ENCODE measurements around the gene ST14. TPM values are rescaled to one million over a fixed set of nuclear protein-coding genes. Genes with fewer than 3 reads are reported as not detected.

ST14 gene
- total RNA-seq, 1 donor from 2014 or later: 0.10 TPM

GRCh38 chr11:130136107-130136506 lies 23.5 kb upstream of the ST14 start:
- TF ChIP-seq CTCF (IDR thresholded peaks at IDR 0.05): no peak
- H3K4me3 Mint-ChIP-seq (ENCODE audit: unreplicated experiment): no peak overlapping the region
- H3K9me3 Mint-ChIP-seq (ENCODE audit: low read depth): no peaks in the 10 kb centered on the region
- no peaks in the 10 kb centered on the region for H3K4me1 Mint-ChIP-seq (ENCODE audit: low read depth)
- no peaks in the 10 kb centered on the region for H3K27me3 Mint-ChIP-seq (ENCODE audit: low read depth)
- peaks cover 35% of the 10 kb centered on the region for H3K36me3 Mint-ChIP-seq (ENCODE audit: low read depth)
- no peak for DNase-seq (ENCODE audit: low spot score)
- no peak overlapping the region for H3K27ac Mint-ChIP-seq (ENCODE audit: unreplicated experiment)

DNA sequence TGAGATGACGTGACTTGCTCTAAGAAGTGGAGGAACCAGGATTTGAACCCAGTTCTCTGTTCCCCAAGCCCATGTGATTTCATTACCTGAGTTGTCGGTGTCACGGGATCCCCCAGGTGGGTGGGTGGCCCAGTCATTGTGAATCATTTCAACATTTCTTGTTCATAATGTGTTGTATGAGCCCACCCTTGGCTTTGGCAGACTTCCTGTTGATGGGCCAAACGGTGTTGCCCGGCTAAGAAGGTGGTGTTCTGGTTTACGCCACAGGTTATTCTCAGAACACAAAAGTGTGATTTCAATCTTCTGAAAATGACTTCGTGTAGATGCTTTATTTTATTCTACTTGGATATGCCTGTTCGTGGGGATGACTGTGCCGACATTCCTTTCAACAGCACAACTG lies 21.6 kb upstream of the ST14 start:
- TF ChIP-seq CTCF (IDR thresholded peaks at IDR 0.05): no peak
- H3K27ac Mint-ChIP-seq (ENCODE audit: unreplicated experiment): no peak overlapping the region
- DNase-seq (ENCODE audit: low spot score): no peak
- H3K36me3 Mint-ChIP-seq (ENCODE audit: low read depth): peaks cover 38% of the 10 kb centered on the region
- H3K4me1 Mint-ChIP-seq (ENCODE audit: low read depth): no peaks in the 10 kb centered on the region
- H3K4me3 Mint-ChIP-seq (ENCODE audit: unreplicated experiment): no peak overlapping the region
- no peaks in the 10 kb centered on the region for H3K9me3 Mint-ChIP-seq (ENCODE audit: low read depth)
- H3K27me3 Mint-ChIP-seq (ENCODE audit: low read depth): no peaks in the 10 kb centered on the region

- Mint-ChIP-seq H3K36me3 (ENCODE audit: low read depth) (peaks cover 33% of the 10 kb centered on the region), H3K27ac (ENCODE audit: unreplicated experiment) (no peak overlapping the region), H3K4me3 (ENCODE audit: unreplicated experiment) (no peak overlapping the region)
Observed at GRCh38 chr11:130139401-130139800, 20.2 kb upstream of the ST14 start.

GRCh38 chr11:130141561-130142341 lies 17.8 kb upstream of the ST14 start:
- Mint-ChIP-seq H3K27me3 (ENCODE audit: low read depth) (no peaks in the 10 kb centered on the region), H3K9me3 (ENCODE audit: low read depth) (no peaks in the 10 kb centered on the region), H3K27ac (ENCODE audit: unreplicated experiment) (no peak overlapping the region), H3K36me3 (ENCODE audit: low read depth) (peaks cover 26% of the 10 kb centered on the region), H3K4me1 (ENCODE audit: low read depth) (no peaks in the 10 kb centered on the region), H3K4me3 (ENCODE audit: unreplicated experiment) (no peak overlapping the region)
- no peak for TF ChIP-seq CTCF (IDR thresholded peaks at IDR 0.05)
- no peak for DNase-seq (ENCODE audit: low spot score)

More at GRCh38 chr11:130139401-130139800, 20.2 kb upstream of the ST14 start:
- H3K4me1 Mint-ChIP-seq (ENCODE audit: low read depth): no peaks in the 10 kb centered on the region
- no peak for DNase-seq (ENCODE audit: low spot score)
- H3K27me3 Mint-ChIP-seq (ENCODE audit: low read depth): no peaks in the 10 kb centered on the region
- no peaks in the 10 kb centered on the region for H3K9me3 Mint-ChIP-seq (ENCODE audit: low read depth)
- TF ChIP-seq CTCF (IDR thresholded peaks at IDR 0.05): no peak

DNA sequence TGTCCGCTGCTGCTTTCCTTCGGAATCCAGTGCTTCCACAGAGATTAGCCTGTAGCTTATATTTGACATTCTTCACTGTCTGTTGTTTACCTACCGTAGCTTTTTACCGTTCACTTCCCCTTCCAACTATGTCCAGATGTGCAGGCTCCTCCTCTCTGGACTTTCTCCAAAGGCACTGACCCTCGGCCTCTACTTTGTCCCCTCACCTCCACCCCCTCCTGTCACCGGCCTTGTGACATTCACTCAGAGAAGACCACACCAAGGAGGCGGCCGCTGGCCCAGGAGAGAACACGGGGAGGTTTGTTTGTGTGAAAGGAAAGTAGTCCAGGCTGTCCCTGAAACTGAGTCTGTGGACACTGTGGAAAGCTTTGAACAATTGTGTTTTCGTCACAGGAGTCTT lies 15.4 kb upstream of the ST14 start:
- Mint-ChIP-seq H3K27ac (ENCODE audit: unreplicated experiment) (no peak overlapping the region), H3K36me3 (ENCODE audit: low read depth) (peaks cover 20% of the 10 kb centered on the region), H3K27me3 (ENCODE audit: low read depth) (no peaks in the 10 kb centered on the region), H3K4me3 (ENCODE audit: unreplicated experiment) (no peak overlapping the region), H3K9me3 (ENCODE audit: low read depth) (no peaks in the 10 kb centered on the region), H3K4me1 (ENCODE audit: low read depth) (no peaks in the 10 kb centered on the region)
- DNase-seq (ENCODE audit: low spot score): no peak
- TF ChIP-seq CTCF (IDR thresholded peaks at IDR 0.05): no peak

Data from chondrocyte (in vitro differentiated cells).